ENCODE data around the gene NINL. TPM values are rescaled to one million over a fixed set of nuclear protein-coding genes. Genes with fewer than 3 reads are reported as not detected.

NINL gene
- total RNA-seq, 3 donors from 2014 or later (not counting 1 experiment from before 2014, with no cell fraction given): 3.1 to 6.9 (median 4.9) TPM

DNA sequence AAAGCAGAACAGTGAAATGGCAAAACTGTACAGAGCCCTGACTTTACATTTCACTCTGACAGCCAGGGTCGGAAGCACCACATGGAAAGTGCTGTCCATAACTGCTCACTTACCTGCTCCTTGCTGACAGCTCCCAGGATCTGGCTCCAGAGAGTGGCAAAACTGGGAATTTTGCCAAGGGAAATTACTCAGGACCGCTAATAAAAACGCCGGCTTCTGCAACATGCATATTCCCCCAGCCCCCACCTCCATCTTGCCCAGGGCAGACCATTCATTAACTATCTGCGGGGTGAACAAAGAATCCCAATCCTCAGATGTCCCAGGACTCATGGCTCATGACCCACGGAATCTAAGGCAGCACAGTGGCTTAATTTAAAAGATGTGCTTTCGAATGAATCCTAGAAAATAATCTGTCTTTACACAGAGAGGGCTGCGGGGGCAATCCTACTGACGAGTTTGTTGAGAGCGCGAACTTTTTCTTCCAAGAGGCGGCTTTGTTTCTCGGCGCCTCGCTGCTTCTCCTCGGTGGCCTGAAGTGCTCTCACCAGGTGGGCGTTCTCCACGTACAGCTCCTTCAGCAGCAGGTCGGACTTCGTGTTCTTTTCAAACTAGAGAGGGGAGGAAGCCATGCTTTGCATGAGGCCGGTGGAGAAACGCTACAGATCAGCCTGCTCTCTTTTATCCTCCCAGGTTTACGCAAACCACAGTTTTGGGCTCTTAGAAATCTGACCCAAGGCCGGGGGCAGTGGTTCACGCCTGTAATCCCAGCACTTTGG lies 132.1 kb downstream of the NINL start:
- WGBS (ENCODE audit: insufficient coverage): 94% methylated on average over 25 of the region's 25 CpGs
- Mint-ChIP-seq H3K27me3 (ENCODE audit: low read depth in 2 of 2) (no peaks in the 10 kb centered on the region), H3K36me3 (no peaks in the 10 kb centered on the region), H3K4me1 (no peaks in the 10 kb centered on the region), H3K4me3 (no peak overlapping the region), H3K27ac (no peak overlapping the region), H3K9me3 (no peaks in the 10 kb centered on the region)
- no peaks in the 10 kb centered on the region for H3K36me3 ChIP-seq (ENCODE audit: control insufficient read depth, insufficient read depth, low read length)
- H3K27ac ChIP-seq (ENCODE audit: low read length): no peak overlapping the region
- H3K4me3 ChIP-seq (ENCODE audit: low read length): no peak overlapping the region
- DNase-seq: no peak
- H3K4me1 ChIP-seq (ENCODE audit: control insufficient read depth, insufficient read depth, low read length): no peaks in the 10 kb centered on the region
- no peaks in the 10 kb centered on the region for H3K9me3 ChIP-seq (ENCODE audit: control insufficient read depth, insufficient read depth, low read length)
- intact Hi-C loops (cut with micrococcal nuclease): no loop called here
- H3K27me3 ChIP-seq (ENCODE audit: control insufficient read depth, insufficient read depth, low read length): no peaks in the 10 kb centered on the region
- TF ChIP-seq, protein P1, sequence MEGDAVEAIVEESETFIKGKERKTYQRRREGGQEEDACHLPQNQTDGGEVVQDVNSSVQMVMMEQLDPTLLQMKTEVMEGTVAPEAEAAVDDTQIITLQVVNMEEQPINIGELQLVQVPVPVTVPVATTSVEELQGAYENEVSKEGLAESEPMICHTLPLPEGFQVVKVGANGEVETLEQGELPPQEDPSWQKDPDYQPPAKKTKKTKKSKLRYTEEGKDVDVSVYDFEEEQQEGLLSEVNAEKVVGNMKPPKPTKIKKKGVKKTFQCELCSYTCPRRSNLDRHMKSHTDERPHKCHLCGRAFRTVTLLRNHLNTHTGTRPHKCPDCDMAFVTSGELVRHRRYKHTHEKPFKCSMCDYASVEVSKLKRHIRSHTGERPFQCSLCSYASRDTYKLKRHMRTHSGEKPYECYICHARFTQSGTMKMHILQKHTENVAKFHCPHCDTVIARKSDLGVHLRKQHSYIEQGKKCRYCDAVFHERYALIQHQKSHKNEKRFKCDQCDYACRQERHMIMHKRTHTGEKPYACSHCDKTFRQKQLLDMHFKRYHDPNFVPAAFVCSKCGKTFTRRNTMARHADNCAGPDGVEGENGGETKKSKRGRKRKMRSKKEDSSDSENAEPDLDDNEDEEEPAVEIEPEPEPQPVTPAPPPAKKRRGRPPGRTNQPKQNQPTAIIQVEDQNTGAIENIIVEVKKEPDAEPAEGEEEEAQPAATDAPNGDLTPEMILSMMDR (IDR thresholded peaks at IDR 0.05): no peak
- ATAC-seq: no peak

DNA sequence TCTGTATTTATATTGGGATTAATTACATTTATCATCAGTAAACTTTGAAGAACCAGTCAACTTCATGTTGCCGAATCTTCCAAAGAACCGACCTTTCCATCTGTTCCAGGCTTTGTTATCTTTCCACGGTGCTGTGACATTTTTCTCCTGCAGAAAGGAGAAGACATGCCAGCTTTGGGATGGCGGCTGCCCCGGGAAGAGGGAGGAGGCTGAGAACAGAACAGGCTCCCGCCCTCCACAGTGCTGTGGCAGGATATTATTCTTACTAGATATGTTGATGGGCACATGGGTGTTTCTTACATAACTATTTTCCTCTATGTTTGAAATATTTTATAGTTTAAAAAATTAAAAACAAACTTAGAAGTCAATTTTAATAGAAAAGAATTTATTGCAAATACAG lies 133.0 kb downstream of the NINL start:
- no peaks in the 10 kb centered on the region for H3K4me1 ChIP-seq (ENCODE audit: control insufficient read depth, insufficient read depth, low read length)
- H3K4me3 ChIP-seq (ENCODE audit: low read length): no peak overlapping the region
- H3K27ac ChIP-seq (ENCODE audit: low read length): no peak overlapping the region
- intact Hi-C loops (cut with micrococcal nuclease): no loop called here
- ATAC-seq: no peak
- Mint-ChIP-seq H3K36me3 (no peaks in the 10 kb centered on the region), H3K4me3 (no peak overlapping the region), H3K4me1 (no peaks in the 10 kb centered on the region), H3K27me3 (ENCODE audit: low read depth in 2 of 2) (no peaks in the 10 kb centered on the region), H3K9me3 (no peaks in the 10 kb centered on the region), H3K27ac (no peak overlapping the region)
- H3K36me3 ChIP-seq (ENCODE audit: control insufficient read depth, insufficient read depth, low read length): no peaks in the 10 kb centered on the region
- no peak for DNase-seq
- no peaks in the 10 kb centered on the region for H3K27me3 ChIP-seq (ENCODE audit: control insufficient read depth, insufficient read depth, low read length)
- TF ChIP-seq, protein P1 (IDR thresholded peaks at IDR 0.05): no peak
- WGBS (ENCODE audit: insufficient coverage): 100% methylated on average over 4 of the region's 6 CpGs
- H3K9me3 ChIP-seq (ENCODE audit: control insufficient read depth, insufficient read depth, low read length): no peaks in the 10 kb centered on the region

- WGBS (ENCODE audit: insufficient coverage): 99% methylated on average over 6 of the region's 6 CpGs
- TF ChIP-seq, protein P1 (IDR thresholded peaks at IDR 0.05): no peak
- no peak overlapping the region for H3K27ac Mint-ChIP-seq
- H3K4me3 ChIP-seq (ENCODE audit: low read length): no peak overlapping the region
- no peaks in the 10 kb centered on the region for H3K9me3 Mint-ChIP-seq
- H3K27me3 Mint-ChIP-seq (ENCODE audit: low read depth in 2 of 2): no peaks in the 10 kb centered on the region
- H3K4me3 Mint-ChIP-seq: no peak overlapping the region
- H3K27me3 ChIP-seq (ENCODE audit: control insufficient read depth, insufficient read depth, low read length): no peaks in the 10 kb centered on the region
- no peaks in the 10 kb centered on the region for H3K36me3 Mint-ChIP-seq
- no peak for DNase-seq
- intact Hi-C loops (cut with micrococcal nuclease): no loop called here
- H3K9me3 ChIP-seq (ENCODE audit: control insufficient read depth, insufficient read depth, low read length): no peaks in the 10 kb centered on the region
- no peak for ATAC-seq
- no peaks in the 10 kb centered on the region for H3K36me3 ChIP-seq (ENCODE audit: control insufficient read depth, insufficient read depth, low read length)
- no peaks in the 10 kb centered on the region for H3K4me1 ChIP-seq (ENCODE audit: control insufficient read depth, insufficient read depth, low read length)
- peaks cover 0 to 7% of the 10 kb centered on the region in 2 donors for H3K4me1 Mint-ChIP-seq
- H3K27ac ChIP-seq (ENCODE audit: low read length): no peak overlapping the region
Observed at GRCh38 chr20:25447671-25448070, 137.7 kb downstream of the NINL start.

DNA sequence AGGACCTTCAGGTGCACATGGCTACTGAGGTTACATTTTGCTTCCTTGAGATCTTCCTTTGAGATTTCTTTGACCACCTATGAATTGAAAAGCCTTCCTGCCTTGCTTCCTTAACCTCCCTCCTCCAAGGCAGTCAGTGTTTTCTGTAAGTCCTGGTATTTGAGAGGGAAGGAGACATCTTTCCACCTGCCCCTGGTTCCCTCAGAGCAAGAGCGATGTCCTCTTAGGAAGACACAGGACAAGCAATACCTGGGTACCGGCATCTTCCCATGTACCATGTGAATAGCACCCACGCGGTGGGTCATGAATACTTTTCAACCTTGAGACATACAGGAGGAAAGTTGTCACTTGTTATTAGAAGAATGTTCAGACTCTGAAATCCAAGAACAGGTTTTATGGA lies 140.8 kb downstream of the NINL start:
- Mint-ChIP-seq H3K4me3 (no peak overlapping the region), H3K27me3 (ENCODE audit: low read depth in 2 of 2) (no peaks in the 10 kb centered on the region), H3K9me3 (no peaks in the 10 kb centered on the region), H3K36me3 (no peaks in the 10 kb centered on the region), H3K4me1 (peaks cover 0 to 7% of the 10 kb centered on the region in 2 donors), H3K27ac (no peak overlapping the region)
- 100% methylated on average over 4 of the region's 4 CpGs for WGBS (ENCODE audit: insufficient coverage)
- DNase-seq (no peak), ATAC-seq (no peak)
- no peak overlapping the region for H3K4me3 ChIP-seq (ENCODE audit: low read length)
- no peaks in the 10 kb centered on the region for H3K4me1 ChIP-seq (ENCODE audit: control insufficient read depth, insufficient read depth, low read length)
- H3K36me3 ChIP-seq (ENCODE audit: control insufficient read depth, insufficient read depth, low read length): no peaks in the 10 kb centered on the region
- no peaks in the 10 kb centered on the region for H3K9me3 ChIP-seq (ENCODE audit: control insufficient read depth, insufficient read depth, low read length)
- H3K27me3 ChIP-seq (ENCODE audit: control insufficient read depth, insufficient read depth, low read length): no peaks in the 10 kb centered on the region
- TF ChIP-seq, protein P1 (IDR thresholded peaks at IDR 0.05): no peak
- H3K27ac ChIP-seq (ENCODE audit: low read length): no peak overlapping the region
- intact Hi-C loops (cut with micrococcal nuclease): no loop called here
